Left cardiac atrium (tissue), 4 donors: ENCODE results near the gene UBC. TPM values are rescaled to one million over a fixed set of nuclear protein-coding genes. Genes with fewer than 3 reads are reported as not detected.

Experiments used
- ATAC-seq, 2 donors: fragments of 200-7000 bp; cut with Tn5 transposase; one replicate each; pipeline ENCODE4 v1.9.1; 2020; ENCODE audit warnings: mild to moderate bottlenecking in 2 of 2, moderate library complexity in 2 of 2
- DNase-seq: peaks from one replicate; pipeline ENCODE4 v3.0.0-alpha.2; 2020
- intact Hi-C, 2 donors: fragments of 100-400 bp; cut with DNase I; formaldehyde crosslinking; loops; one replicate each; pipeline versions ENCODE4 v1.14.1 to v1.15.1; 2022 to 2023
- total RNA-seq, 2 donors: library from RNA; stranded (reverse); fragmentation: NEBNext Ultra II Directional; extraction: Animal tissue kit (Norgen Biotek cat#: 25700); gene quantifications; one replicate each; pipeline ENCODE4 v1.2.1, GENCODE V29; 2021
- donor health status: DM: no; HTN: yes; CAD: no.
- donor health status: DM: no; HTN: yes; CAD: no; lungs with severe emphysema.
- donor health status: DM: yes; HTN: yes; CAD: no.
- donor health status: Dilated cardiomyopathy.

UBC gene
- total RNA-seq, 2 donors from 2014 or later, result 977 to 1,049 TPM

GRCh38 chr12:124872068-124872719 lies 42.3 kb downstream of the UBC start:
- DNase-seq, result no peak
- intact Hi-C loops, result no loop called here
- ATAC-seq, result no peak

GRCh38 chr12:124871297-124871696 lies 43.2 kb downstream of the UBC start:
- ATAC-seq, result no peak
- intact Hi-C loops, result no loop called here
- no peak for DNase-seq

- intact Hi-C loops, result no loop called here
- DNase-seq (no peak), ATAC-seq (no peak)
Observed at GRCh38 chr12:124870515-124870914, 43.9 kb downstream of the UBC start.

- ATAC-seq (peak; percentile 46 to 69), DNase-seq (peak; percentile 28)
- intact Hi-C loops, result no loop called here
Observed at GRCh38 chr12:124869059-124869665, 45.3 kb downstream of the UBC start.

GRCh38 chr12:124868252-124869058 lies 46.0 kb downstream of the UBC start:
- intact Hi-C loops, result no loop called here
- DNase-seq, result no peak
- no peak for ATAC-seq

- ATAC-seq (no peak), DNase-seq (no peak)
- intact Hi-C loops, result no loop called here
Observed at GRCh38 chr12:124867401-124867930, 47.0 kb downstream of the UBC start.

- DNase-seq, result no peak
- intact Hi-C loops, result no loop called here
- no peak for ATAC-seq
Observed at GRCh38 chr12:124866883-124867400, 47.5 kb downstream of the UBC start.

GRCh38 chr12:124866195-124866882 lies 48.1 kb downstream of the UBC start:
- ATAC-seq (no peak), DNase-seq (no peak)
- intact Hi-C loops, result no loop called here

GRCh38 chr12:124865728-124866127 lies 48.7 kb downstream of the UBC start:
- no peak for ATAC-seq
- DNase-seq, result no peak
- intact Hi-C loops, result no loop called here

- ATAC-seq (peak in 1 of 2 donors; percentile 0), DNase-seq (no peak)
- intact Hi-C loops, result no loop called here
Observed at GRCh38 chr12:124864326-124864752, 50.1 kb downstream of the UBC start.

- intact Hi-C loops, result no loop called here
- DNase-seq (peak; percentile 87), ATAC-seq (peak; percentile 95 to 96)
Observed at GRCh38 chr12:124863416-124864325, 50.8 kb downstream of the UBC start, which contains the start of gene SCARB1. TSS of gene SCARB1 (minus strand) at chr12:124863864. CDS start at chr12:124863720, 144 bp downstream.

GRCh38 chr12:124862768-124863415 lies 51.6 kb downstream of the UBC start:
- ATAC-seq (peak; percentile 8 to 24), DNase-seq (no peak)
- intact Hi-C loops, result no loop called here

- intact Hi-C loops, result no loop called here
- DNase-seq (no peak), ATAC-seq (no peak)
Observed at GRCh38 chr12:124861898-124862676, 52.4 kb downstream of the UBC start.
